ENCODE results near the gene FAM124B.

The FAM124B gene

GRCh38 chr2:224328798-224329197 is 73.1 kb downstream of the FAM124B start:
- no peak for DNase-seq (ENCODE audit: insufficient read length)
- TF ChIP-seq TAF1 (IDR thresholded peaks at IDR 0.05; ENCODE audit: borderline replicate concordance, low read depth, low read length), result no peak
- no peak for TF ChIP-seq POLR2AphosphoS5 (IDR thresholded peaks at IDR 0.05; ENCODE audit: low read depth, low read length)
- TF ChIP-seq POLR2A (IDR thresholded peaks at IDR 0.05; ENCODE audit: low read depth, low read length), result no peak
- FAIRE-seq, result no peak
